Measurements from ENCODE around the gene JAML. TPM values are rescaled to one million over a fixed set of nuclear protein-coding genes. Genes with fewer than 3 reads are reported as not detected.

JAML gene
- total and polyA plus RNA-seq, 9 of the 15 experiments (the other 6 are each of a cell fraction or from before 2014, with no cell fraction given), result 0.05 to 0.32 (median 0.22) TPM; not detected in 4

GRCh38 chr11:118215262-118215661 is 9.5 kb downstream of the JAML start:
- DNase-seq (ENCODE audit: extremely low read depth in 1 of 4, low spot score in 3 of 4), result no peak
- intact Hi-C loops (cut with micrococcal nuclease), result no loop called here
- no peak overlapping the region for H3K27ac ChIP-seq (ENCODE audit: extremely low read depth, low read depth, low read length)

More at GRCh38 chr11:118215262-118215661, 9.5 kb downstream of the JAML start:
- H3K9me3 ChIP-seq (replicated peaks; ENCODE audit: control insufficient read depth, insufficient read depth, low read depth, low read length), result no peaks in the 10 kb centered on the region
- H3K9me1 ChIP-seq (ENCODE audit: control insufficient read depth, insufficient read depth, low read length), result no peaks in the 10 kb centered on the region
- H3K4me3 ChIP-seq, result no peak overlapping the region
- TF ChIP-seq FOXM1 (IDR thresholded peaks at IDR 0.05; ENCODE audit: low read depth) (no peak), FOXM1 (CRISPR knock-in tag; IDR thresholded peaks at IDR 0.05; ENCODE audit: low read depth) (no peak), LARP7 (IDR thresholded peaks at IDR 0.05) (no peak), ZBTB17 (CRISPR knock-in tag; IDR thresholded peaks at IDR 0.05) (no peak), TEAD4 (IDR thresholded peaks at IDR 0.05; ENCODE audit: low read length) (no peak), TEAD4 (CRISPR knock-in tag; IDR thresholded peaks at IDR 0.05; ENCODE audit: borderline replicate concordance) (no peak), ZC3H4 (CRISPR knock-in tag; IDR thresholded peaks at IDR 0.05; ENCODE audit: borderline replicate concordance) (no peak), POLR2G (IDR thresholded peaks at IDR 0.05; ENCODE audit: low read depth, low read length) (no peak), ESRRB (CRISPR knock-in tag; IDR thresholded peaks at IDR 0.05; ENCODE audit: borderline replicate concordance) (no peak), PREB (CRISPR knock-in tag; IDR thresholded peaks at IDR 0.05) (no peak), CBX8 (IDR thresholded peaks at IDR 0.05; ENCODE audit: borderline replicate concordance, extremely low read depth, low read depth, low read length, poor library complexity, severe bottlenecking) (no peak), PTTG1 (tag; IDR thresholded peaks at IDR 0.05; ENCODE audit: low read depth) (no peak)
- TF ChIP-seq, protein P1, sequence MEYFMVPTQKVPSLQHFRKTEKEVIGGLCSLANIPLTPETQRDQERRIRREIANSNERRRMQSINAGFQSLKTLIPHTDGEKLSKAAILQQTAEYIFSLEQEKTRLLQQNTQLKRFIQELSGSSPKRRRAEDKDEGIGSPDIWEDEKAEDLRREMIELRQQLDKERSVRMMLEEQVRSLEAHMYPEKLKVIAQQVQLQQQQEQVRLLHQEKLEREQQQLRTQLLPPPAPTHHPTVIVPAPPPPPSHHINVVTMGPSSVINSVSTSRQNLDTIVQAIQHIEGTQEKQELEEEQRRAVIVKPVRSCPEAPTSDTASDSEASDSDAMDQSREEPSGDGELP (CRISPR knock-in tag; IDR thresholded peaks at IDR 0.05; ENCODE audit: borderline replicate concordance), result no peak
- TF ChIP-seq, protein P2, sequence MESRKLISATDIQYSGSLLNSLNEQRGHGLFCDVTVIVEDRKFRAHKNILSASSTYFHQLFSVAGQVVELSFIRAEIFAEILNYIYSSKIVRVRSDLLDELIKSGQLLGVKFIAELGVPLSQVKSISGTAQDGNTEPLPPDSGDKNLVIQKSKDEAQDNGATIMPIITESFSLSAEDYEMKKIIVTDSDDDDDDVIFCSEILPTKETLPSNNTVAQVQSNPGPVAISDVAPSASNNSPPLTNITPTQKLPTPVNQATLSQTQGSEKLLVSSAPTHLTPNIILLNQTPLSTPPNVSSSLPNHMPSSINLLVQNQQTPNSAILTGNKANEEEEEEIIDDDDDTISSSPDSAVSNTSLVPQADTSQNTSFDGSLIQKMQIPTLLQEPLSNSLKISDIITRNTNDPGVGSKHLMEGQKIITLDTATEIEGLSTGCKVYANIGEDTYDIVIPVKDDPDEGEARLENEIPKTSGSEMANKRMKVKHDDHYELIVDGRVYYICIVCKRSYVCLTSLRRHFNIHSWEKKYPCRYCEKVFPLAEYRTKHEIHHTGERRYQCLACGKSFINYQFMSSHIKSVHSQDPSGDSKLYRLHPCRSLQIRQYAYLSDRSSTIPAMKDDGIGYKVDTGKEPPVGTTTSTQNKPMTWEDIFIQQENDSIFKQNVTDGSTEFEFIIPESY (CRISPR knock-in tag; IDR thresholded peaks at IDR 0.05), result no peak
- H3K4me1 ChIP-seq (replicated peaks in 1 of 2; ENCODE audit: control insufficient read depth in 2 of 2, insufficient read depth in 2 of 2, low read length in 2 of 2), result peaks cover 0 to 5% of the 10 kb centered on the region in 2 experiments; a peak in 2 of 5 replicates
- no peaks in the 10 kb centered on the region for H3K36me3 ChIP-seq (ENCODE audit: control insufficient read depth, insufficient read depth, low read length)
- H3K27me3 ChIP-seq (ENCODE audit: control insufficient read depth in 2 of 2, insufficient read depth in 2 of 2, low read length in 2 of 2), result peaks cover 17 to 27% of the 10 kb centered on the region in 2 experiments
- H4K20me1 ChIP-seq (replicated peaks; ENCODE audit: control insufficient read depth, insufficient read depth, low read length), result no peaks in the 10 kb centered on the region
- in situ Hi-C loops (cut with MboI), result no loop called here
- POLR2A ChIA-PET, result interaction anchor here (0.6 to 1.0 kb wide), 2 partner anchors 24 to 171 kb away, joined by 3 read pairs; no protein-coding TSS in a partner anchor
- no peaks in the 10 kb centered on the region for H3K79me2 ChIP-seq (ENCODE audit: control insufficient read depth, insufficient read depth, low read length)
- no peak for ATAC-seq
- WGBS (ENCODE audit: insufficient coverage, low coverage, missing lambda C conversion rate), result 37% methylated on average over 3 of the region's 3 CpGs
- H2AFZ ChIP-seq (ENCODE audit: low read depth, low read length), result no peak overlapping the region
- H3K4me2 ChIP-seq (ENCODE audit: insufficient read depth, low read length), result no peak overlapping the region
- FAIRE-seq, result no peak
- BruUV-seq (replicated peaks), result no TSS peak
- no peak overlapping the region for H3K9ac ChIP-seq (ENCODE audit: insufficient read depth in 1 of 2, low read depth in 2 of 2, low read length in 2 of 2)
- CTCF ChIA-PET (ENCODE audit: low intra/inter-chr PET ratio), result no interaction called here
